A204.1 (cell line): ENCODE results near the gene SEC14L6.

ENCODE experiments used
- FAIRE-seq: peaks from 2 replicates; lab custom pipeline; 2012; peaks lifted over from hg19 to GRCh38; lab: Jason Lieb, UNC

The SEC14L6 gene

GRCh38 chr22:30535182-30535581, 11.4 kb downstream of the SEC14L6 start:
- FAIRE-seq, result no peak

- FAIRE-seq, result no peak
Measured at GRCh38 chr22:30531651-30532608, 14.6 kb downstream of the SEC14L6 start.

- FAIRE-seq, result no peak
Measured at GRCh38 chr22:30526656-30527055, 19.9 kb downstream of the SEC14L6 start.

GRCh38 chr22:30523646-30524489, 22.7 kb downstream of the SEC14L6 start:
- FAIRE-seq, result no peak

GRCh38 chr22:30521368-30522156, 25.0 kb downstream of the SEC14L6 start:
- FAIRE-seq, result no peak

GRCh38 chr22:30519842-30520425, 26.6 kb downstream of the SEC14L6 start:
- no peak for FAIRE-seq

GRCh38 chr22:30516731-30517130, 29.8 kb downstream of the SEC14L6 start:
- no peak for FAIRE-seq

- FAIRE-seq, result no peak
Measured at GRCh38 chr22:30516273-30516672, 30.3 kb downstream of the SEC14L6 start.

- FAIRE-seq, result no peak
Measured at GRCh38 chr22:30514252-30514651, 32.3 kb downstream of the SEC14L6 start.

GRCh38 chr22:30513462-30513861, 33.1 kb downstream of the SEC14L6 start:
- no peak for FAIRE-seq

GRCh38 chr22:30511911-30512310, 34.6 kb downstream of the SEC14L6 start:
- no peak for FAIRE-seq

GRCh38 chr22:30511109-30511508, 35.4 kb downstream of the SEC14L6 start:
- no peak for FAIRE-seq

- FAIRE-seq, result no peak
Measured at GRCh38 chr22:30508216-30508615, 38.3 kb downstream of the SEC14L6 start.

GRCh38 chr22:30507670-30508069, 38.9 kb downstream of the SEC14L6 start:
- FAIRE-seq, result no peak

GRCh38 chr22:30506507-30506968, 40.0 kb downstream of the SEC14L6 start:
- FAIRE-seq, result no peak

- FAIRE-seq, result no peak
Measured at GRCh38 chr22:30503551-30503950, 43.0 kb downstream of the SEC14L6 start.

- no peak for FAIRE-seq
Measured at GRCh38 chr22:30502911-30503310, 43.6 kb downstream of the SEC14L6 start.

GRCh38 chr22:30502153-30502552, 44.4 kb downstream of the SEC14L6 start:
- no peak for FAIRE-seq

GRCh38 chr22:30500628-30501027, 45.9 kb downstream of the SEC14L6 start:
- no peak for FAIRE-seq

- no peak for FAIRE-seq
Measured at GRCh38 chr22:30497466-30498150, 48.9 kb downstream of the SEC14L6 start.
